Middle frontal gyrus (tissue), 1 donor: ENCODE measurements around the gene ZNF497.
"Not testable (repeated sequence)": the region's sequence is repeated elsewhere in the genome, so short reads cannot be mapped to it uniquely, and the experiment has no call there.

ENCODE experiments used
- DNase-seq: peaks from one replicate; pipeline ENCODE4 v3.0.0-alpha.2; 2015; ENCODE audit warnings: low spot score; ENCODE audit errors: extremely low spot score

ZNF497 gene

DNA sequence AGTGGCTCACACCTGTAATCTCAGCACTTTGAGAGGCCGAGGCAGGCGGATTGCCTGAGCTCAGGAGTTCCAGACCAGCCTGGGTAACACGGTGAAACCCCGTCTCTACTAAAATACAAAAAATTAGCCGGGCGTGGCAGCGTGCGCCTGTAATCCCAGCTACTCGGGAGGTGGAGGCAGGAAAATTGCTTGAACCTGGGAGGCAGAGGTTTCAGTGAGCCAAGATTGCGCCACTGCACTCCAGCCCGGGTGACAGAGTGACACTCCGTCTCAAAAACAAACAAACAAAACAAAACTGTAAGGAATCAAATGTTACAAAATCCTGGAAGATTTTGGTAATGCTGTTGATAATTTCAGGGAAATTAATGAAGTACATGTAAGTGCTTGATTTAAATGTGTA is 14.5 kb downstream of the ZNF497 start:
- not testable (repeated sequence) for DNase-seq

DNA sequence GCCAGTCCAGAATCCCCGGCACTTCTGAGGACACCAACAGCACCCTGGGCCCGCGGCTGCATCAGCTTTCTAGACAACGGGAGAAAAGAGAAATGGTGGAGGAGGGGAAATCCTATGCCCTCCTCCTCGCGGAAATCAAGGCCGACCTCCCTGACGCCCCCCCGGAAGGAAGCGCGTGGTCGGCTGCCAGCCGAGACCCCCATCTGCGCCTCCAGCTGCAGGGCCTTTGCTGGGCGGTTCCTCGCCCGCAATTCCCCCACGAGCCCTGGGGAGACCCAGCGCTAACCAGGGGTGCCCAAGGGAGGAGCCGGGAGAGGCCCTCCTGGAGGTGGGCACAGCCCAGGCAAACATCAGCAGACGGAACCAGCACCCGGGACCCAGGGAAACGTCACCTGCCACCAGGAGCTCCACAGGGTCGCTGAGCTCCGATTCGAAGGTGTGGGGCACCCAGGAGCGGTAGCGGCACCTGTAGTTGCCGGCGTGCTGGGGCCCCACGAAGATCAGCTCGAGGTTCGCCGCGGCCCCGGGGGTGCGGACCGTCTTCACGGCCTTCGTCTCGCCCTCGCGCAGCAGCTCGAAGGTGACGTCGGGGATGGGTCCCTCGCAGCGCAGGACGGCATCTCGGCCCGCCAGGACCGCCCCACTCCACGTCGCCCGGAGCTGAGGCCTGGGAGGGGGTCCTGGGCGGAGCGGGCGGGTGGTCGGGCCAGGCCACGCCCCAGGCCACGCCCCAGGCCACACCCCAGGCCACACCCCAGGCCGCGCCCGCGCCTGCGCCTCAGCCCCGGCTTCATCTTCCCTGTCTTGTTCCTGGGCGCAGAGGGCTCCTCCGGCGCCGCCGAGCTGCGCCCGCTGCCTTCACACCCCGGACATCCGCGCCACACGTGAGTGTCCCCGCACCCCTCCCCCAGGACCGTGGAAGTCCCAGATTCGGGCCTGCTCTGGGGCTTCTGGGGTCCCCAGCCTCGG is 15.3 kb downstream of the ZNF497 start:
- peak; percentile 54 for DNase-seq

DNA sequence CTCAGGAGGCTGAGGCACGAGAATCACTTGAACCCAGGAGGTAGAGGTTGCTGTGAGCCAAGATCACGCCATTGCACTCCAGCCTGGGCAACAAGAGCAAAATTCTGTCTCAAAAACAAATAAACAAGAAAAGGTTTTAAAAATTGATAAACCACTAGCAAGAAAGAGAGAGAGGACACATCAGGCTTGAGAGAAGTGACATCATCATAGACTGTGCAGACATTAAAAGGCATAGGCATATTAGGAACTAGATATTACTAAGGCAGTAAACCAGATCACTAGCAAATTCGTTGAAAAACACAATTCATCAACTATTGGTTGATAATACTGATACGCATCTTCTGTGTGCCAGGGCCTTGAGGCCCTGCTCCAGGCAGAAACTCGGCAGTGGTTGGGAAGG is 17.0 kb downstream of the ZNF497 start:
- no peak for DNase-seq

DNA sequence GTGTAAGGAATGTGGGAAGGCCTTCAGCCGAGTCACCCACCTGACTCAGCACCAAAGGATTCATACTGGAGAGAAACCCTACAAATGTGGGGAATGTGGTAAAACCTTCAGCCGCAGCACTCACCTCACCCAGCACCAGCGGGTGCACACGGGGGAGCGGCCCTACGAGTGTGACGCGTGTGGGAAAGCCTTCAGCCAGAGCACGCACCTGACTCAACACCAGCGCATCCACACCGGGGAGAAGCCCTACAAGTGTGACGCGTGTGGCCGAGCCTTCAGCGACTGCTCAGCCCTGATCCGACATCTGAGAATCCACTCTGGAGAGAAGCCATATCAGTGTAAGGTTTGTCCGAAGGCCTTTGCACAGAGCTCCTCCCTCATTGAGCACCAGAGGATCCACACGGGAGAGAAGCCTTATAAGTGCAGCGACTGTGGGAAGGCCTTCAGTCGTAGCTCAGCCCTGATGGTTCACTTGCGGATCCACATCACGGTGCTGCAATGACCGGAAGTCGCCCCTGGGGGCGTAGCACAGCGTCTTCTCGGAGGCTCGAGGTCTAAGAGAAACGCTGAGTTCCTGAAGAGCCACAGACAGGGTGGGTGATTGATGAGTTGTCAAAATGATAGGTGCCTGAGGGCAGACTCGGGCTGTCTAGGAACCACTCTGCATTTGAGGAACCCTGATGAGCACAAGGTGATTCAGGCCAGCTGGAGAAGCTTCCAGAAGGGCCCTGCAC is 23.6 kb downstream of the ZNF497 start:
- DNase-seq: no peak

DNA sequence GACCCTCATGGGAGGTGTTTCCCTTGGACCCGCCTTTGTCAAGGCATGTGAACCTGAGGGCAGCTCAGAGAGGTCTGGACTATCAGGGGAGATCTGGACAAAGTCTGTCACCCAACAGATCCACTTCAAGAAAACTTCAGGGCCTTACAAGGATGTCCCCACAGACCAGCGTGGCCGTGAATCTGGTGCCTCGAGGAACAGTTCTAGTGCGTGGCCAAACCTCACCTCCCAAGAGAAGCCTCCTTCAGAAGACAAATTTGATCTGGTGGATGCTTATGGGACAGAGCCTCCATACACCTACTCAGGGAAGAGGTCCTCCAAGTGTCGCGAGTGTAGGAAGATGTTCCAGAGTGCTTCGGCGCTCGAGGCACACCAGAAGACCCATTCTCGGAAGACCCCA is 24.2 kb downstream of the ZNF497 start:
- no peak for DNase-seq

DNA sequence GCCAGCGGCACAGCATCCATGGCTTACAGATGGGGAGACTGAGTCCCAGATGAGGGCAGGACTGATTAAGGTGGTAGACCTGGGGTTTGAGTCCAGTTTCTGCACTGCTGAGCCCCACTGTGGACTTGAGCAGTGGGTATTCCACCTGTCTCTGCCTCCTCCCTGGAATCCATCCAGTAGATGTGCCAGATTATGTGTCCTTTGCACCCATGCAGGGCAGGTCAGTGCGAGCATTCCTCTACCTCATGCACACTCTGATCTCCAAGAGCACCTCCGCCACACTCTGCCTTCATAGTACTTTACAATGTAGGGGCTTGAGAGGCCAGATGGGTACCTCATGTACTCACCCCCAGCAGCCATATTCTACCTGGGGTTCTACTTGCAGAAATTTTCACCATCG is 25.7 kb downstream of the ZNF497 start:
- no peak for DNase-seq

DNA sequence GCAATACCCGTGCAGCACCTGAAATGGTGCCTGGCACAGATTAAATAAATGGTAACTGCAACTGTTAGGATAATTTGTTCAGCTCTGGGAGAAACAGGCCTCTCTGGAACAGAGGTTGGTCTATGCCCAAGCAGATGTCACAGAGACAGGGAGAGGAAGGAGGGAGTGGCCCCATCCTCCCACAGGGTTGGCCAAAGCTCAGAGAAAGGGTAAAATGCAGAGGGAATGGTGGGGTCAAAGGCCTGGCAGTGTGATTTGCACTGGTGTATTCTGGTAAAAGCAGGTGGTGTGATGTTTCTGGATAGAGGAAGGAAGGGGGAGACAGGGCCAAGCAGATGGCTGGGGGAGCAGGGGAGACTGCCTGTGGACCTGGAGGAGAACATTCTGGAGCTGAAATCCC is 26.3 kb downstream of the ZNF497 start:
- DNase-seq: no peak

DNA sequence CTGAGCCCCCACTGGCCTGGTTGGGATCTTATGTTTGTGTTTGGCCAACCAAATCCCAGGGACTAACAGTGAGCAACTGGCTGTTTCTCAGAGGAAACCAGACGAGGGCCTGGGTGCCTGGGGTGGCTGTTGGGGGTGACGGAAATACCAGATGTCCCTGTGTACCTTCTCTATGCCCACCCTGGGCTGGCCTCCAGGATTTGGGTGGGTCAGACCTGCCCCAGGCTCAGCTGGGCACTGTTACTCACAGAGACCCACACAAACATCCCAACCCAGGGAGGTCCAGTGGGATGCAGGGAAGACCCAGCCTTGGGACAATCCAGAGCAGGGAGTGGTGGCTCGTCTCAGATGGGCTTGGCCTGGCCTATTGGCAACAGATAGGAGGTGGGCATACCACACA is 26.9 kb downstream of the ZNF497 start:
- DNase-seq: no peak

DNA sequence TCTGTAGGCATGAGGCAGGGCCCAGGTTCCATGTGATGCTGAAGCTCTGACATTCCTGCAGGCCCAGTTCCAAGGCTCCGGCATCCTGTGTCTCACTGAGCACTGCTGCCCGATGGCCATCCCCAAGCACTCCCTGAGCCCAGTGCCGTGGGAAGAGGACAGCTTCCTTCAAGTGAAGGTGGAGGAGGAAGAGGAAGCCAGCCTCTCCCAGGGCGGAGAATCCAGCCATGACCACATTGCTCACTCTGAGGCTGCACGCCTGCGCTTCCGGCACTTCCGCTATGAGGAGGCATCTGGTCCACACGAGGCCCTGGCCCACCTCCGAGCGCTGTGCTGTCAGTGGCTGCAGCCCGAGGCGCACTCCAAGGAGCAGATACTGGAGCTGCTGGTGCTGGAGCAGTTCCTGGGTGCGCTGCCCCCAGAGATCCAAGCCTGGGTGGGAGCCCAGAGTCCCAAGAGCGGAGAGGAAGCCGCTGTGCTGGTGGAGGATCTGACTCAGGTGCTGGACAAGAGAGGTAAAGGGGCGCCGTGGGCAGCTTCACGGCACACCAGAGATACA is 27.8 kb downstream of the ZNF497 start:
- no peak for DNase-seq

DNA sequence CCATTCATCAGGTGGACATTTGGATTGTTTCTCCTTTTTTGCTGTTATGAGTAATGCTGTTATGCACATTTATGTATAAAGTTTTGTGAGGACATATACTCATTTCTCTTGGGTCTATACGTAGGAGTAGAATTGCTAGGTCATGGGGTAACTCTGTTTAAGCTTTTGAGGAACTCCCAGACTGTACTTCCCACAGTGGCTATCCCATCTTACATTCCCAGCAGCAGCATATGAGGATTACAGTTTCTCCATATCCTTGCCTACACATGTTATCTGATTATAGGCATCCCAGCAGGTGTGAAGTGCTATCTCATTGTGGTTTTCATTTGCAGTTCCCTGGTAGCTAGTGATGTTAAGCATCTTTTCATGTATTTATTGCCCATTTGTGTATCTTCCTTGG is 29.9 kb downstream of the ZNF497 start:
- no peak for DNase-seq

DNA sequence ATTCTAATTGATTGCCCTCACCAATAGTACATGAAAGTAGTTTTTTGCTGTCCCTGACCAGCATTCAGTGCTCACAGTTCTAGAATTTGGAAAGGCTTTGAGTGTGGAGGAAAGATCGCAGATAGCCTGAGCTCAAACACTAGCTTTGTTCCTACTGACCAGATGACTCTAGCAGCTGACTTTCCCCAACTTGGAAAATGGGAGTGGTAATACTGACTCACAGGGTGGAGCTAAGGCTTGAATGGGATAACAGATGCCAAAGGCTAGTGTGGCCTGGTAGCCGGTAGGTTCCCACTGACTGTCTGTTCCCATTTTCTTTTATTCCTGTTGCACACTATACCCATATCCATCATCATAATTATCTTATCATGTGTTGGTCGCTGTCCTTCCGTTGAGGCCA is 32.1 kb downstream of the ZNF497 start:
- DNase-seq: peak; percentile 44

DNA sequence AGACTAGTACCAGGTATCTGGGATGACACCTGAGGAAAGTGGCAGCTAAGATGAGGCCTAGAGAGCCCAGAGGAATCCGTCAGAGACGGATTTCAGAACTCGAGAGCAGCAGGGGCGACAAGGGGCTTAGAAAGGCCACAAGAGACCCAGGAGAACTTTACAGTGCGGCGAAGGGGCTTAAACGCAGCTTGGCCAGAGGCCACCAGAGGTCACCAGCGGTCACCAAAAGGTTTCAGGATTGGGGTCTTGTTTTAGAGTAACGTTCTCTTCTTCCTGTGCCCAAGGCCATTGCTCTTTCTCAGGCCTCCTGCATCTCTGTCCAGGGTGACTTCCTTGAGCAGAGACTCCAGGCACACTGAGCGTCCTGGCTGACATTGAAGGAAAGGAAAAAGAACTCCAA is 33.6 kb downstream of the ZNF497 start:
- no peak for DNase-seq

DNA sequence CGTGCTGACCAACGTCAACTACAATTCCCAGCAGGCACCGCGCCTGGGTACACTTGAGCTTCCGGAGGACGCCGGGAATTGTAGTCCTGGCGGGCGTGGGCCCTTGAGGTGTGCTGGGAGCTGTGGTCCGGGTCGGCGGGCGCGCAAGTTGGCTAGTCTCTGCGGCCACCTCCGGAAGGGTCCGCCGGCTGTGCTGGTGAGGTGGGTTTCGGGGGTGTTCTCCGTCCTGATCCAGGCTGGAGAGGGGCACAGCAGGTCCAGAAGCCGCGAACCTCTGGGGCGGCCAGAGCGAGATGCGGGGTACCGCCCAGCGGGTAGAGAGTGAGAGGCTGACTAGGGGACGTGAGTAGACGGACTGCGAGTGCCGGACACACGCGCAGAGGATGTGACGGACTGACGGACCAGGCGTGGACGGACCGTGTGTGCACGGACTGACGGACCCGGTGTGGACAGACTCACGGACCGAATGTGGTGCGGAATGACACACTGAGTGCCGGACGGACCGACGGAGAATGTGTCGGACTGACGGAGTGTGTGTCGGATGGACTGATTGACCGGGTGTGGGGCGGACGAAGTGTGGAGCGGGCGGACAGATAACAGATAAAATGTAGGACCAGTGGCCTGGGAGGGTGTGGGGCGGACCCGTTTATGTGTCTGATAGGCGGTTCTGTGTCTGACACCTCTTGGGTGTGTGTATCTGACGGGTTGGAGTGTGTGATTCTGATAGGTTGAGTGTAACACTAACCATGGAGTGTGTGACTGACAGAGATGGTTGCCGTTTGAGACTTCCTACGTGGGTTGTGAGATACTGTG is 35.4 kb downstream of the ZNF497 start, which contains the start of gene ZSCAN22:
TSS of gene ZSCAN22 (plus strand) at position 81 of the 813 bp plus-strand sequence. CDS start 7,809 bp downstream, outside the sequence.
- DNase-seq: peak; percentile 97

DNA sequence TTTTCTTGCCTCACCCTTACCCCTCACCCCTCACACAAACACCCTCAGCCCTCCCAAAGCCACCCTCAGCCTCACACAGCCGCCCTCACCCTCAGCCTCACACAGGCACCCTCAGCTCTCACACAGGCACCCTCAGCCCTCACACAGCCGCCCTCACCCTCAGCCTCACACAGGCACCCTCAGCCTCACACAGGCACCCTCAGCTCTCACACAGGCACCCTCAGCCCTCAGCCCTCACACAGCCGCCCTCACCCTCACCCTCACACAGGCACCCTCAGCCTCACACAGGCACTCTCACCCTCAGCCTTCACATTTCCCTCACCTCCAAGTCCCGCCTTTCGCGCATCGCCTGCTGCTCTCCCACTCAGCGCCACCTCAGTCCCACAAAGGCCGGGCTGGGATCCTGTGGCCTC is 36.0 kb downstream of the ZNF497 start:
- DNase-seq: no peak

DNA sequence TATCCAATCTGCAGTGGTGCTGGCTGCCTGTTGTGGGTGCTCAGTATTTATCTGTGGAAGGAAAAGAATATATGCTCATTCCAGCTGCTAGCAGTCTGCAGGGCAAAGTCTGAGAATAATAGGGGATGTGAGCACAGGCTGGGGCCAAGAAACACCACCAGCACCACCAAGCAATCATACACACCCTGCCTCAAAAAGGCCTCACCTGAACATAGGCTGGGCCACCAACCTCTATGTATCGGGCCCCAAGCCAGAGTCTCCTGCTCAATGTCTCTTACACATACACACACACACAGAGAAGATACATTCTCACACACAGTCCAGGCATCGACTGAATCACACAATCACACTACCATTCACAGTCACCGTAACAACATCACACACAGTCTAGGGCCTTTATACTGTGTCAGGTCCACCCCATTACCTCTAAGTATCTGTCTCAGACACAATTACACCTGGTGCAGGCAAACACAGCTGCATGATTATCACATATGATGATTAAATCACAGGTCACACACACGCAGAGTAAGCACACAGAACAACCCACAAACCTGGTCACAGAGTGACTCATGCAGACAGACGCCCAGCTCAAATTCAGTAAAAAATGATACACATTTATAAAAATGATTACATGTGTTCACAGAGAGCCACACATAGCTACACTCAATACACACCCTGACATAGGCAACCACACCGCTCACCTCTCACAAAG is 37.1 kb downstream of the ZNF497 start:
- no peak for DNase-seq

DNA sequence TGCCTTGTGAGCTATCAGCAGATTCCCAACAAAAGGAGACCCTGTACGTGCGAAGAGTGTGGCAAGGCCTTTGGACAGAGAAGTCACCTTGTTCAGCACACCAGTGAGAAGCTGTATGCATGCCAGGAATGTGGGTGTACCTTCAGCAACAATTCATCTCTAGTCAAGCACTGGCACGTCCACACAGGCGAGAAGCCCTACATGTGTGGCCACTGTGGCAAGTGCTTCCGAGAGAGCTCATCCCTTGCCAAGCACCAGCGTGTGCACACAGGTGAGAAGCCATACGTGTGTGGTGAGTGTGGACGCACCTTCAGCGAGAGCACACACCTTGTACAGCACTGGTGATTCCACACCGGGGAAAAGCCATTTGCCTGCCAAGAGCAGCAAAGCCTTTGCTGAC is 43.3 kb downstream of the ZNF497 start:
- no peak for DNase-seq

DNA sequence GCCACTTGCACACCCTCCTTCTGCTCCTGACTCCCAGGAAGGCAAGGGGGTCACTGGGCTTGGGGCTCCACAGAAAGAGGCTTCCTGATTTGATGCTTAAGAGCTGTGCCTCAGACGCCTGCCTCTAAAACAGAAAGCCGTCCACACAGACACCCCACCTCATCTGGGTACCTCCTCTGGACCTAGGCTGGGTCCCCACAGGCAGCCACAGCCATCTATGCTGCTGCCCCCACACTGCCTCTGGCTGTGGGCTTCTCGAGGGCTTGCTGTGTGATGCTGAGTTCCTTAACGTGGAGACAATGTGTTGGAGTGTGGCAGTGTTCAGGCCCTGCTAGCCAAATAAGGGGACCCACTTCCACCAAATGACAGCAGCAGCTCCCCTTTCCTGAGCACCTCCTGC is 44.3 kb downstream of the ZNF497 start:
- no peak for DNase-seq

DNA sequence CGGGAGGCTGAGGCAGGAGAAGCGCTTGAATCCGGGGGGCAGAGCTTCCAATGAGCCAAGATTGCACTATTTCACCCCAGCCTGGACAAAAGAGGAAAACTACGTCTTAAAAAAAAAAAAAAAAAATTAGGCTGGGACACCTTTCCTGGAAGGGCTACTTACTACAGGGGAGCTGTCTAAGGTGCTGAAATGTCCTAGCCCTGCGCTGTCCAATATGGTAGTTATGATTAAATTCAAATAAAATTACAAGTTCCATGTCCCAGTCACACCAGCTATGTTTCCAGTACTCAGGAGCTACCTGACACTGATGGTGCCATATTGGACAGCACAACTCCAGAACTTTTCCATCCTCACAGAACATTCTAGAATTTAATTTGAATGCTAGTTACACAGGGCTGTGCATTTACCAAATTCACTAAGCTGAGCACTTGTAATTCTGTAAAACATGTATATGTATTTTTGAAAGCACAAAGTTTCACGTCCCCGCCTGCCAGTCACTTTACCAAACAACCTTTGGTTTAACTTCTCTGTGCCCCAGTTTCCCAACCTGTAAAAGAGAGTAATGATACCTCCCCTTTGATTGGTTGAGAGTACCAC is 45.0 kb downstream of the ZNF497 start:
- DNase-seq: no peak

DNA sequence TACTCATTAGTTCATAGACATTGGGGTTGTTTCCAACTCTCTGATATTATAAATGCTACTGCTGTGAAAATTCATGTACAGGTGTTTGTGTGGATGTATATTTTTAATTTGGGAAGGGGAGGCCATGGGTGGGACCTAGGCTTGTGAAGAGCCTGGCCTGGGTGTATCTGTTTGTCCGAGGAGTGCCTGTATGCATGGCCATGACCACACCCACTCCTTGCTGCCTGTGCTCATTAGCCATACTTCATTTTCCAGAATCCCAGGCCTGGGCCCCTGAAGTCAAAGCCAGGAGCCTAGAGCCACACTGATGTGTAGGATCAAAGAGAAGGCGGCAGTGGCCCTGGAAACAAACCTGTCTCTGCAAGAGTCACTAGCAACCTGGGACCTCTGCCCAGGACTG is 47.0 kb downstream of the ZNF497 start:
- no peak for DNase-seq

DNA sequence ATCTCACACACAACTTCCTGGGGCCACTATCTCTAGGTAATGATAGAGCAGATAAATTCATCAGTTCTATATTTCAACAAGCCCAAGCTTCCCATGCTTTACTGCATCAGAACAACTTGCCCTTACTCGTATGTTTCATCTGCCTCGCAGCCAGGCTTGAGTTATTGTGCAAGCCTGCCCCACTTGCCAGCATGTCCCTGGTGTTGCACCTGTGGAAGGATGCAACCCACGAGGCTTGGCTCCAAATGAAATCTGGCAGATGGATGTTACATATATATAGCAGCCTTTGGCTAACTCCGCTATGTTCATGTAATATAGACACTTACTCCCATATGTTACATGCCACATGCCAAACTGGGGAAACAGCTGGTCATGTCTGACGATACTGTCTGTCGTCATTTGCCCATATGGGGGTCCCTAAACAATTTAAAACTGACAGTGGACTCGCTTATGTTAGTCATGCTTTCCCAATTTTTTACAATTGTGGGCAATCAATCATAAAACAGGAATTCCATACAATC is 51.1 kb downstream of the ZNF497 start:
- DNase-seq: peak; percentile 9
